HG02852 (cell line): ENCODE measurements around the gene HBG1.

Source experiments
- ATAC-seq: cut with Tn5 transposase; IDR thresholded peaks from one replicate; pipeline ENCODE4 v1.9.1; 2021; ENCODE audit warnings: mild to moderate bottlenecking, moderate library complexity; ENCODE audit not compliant: unreplicated experiment

The HBG1 gene

GRCh38 chr11:5228124-5228523 lies 21.5 kb downstream of the HBG1 start:
- ATAC-seq: no peak

- ATAC-seq: no peak
These were observed 22.0 kb downstream of the HBG1 start for GRCh38 chr11:5227681-5228080.

GRCh38 chr11:5226732-5227310 lies 22.8 kb downstream of the HBG1 start, which contains the start of gene HBB:
Gene HBB (minus strand): TSS chr11:5227071. CDS start chr11:5227021, 50 bp downstream.
- ATAC-seq: no peak

- no peak for ATAC-seq
These were observed 24.2 kb downstream of the HBG1 start for GRCh38 chr11:5225480-5225871.

- ATAC-seq: no peak
These were observed 24.8 kb downstream of the HBG1 start for GRCh38 chr11:5224538-5225479.

GRCh38 chr11:5223686-5224085 lies 26.0 kb downstream of the HBG1 start:
- no peak for ATAC-seq

- no peak for ATAC-seq
These were observed 26.5 kb downstream of the HBG1 start for GRCh38 chr11:5223146-5223545.

- ATAC-seq: no peak
These were observed 39.2 kb downstream of the HBG1 start for GRCh38 chr11:5210376-5210885.

- ATAC-seq: peak; percentile 59
These were observed 44.9 kb downstream of the HBG1 start for GRCh38 chr11:5204787-5205186.

GRCh38 chr11:5203366-5203765 lies 46.3 kb downstream of the HBG1 start:
- ATAC-seq: no peak

- ATAC-seq: no peak
These were observed 49.1 kb downstream of the HBG1 start, which contains the start of gene OR51V1 for GRCh38 chr11:5200582-5200981. Gene OR51V1 (minus strand): TSS chr11:5200682. CDS start chr11:5200682, 0 bp downstream.

GRCh38 chr11:5198285-5198684 lies 51.4 kb downstream of the HBG1 start:
- ATAC-seq: no peak
